ENCODE results near the gene POLR2E. TPM values are rescaled to one million over a fixed set of nuclear protein-coding genes. Genes with fewer than 3 reads are reported as not detected.

Gene POLR2E
- total and polyA plus RNA-seq, 10 of the 15 experiments (the other 5 are each of a cell fraction or from before 2014, with no cell fraction given), result 4.0 to 487 (median 200) TPM

DNA sequence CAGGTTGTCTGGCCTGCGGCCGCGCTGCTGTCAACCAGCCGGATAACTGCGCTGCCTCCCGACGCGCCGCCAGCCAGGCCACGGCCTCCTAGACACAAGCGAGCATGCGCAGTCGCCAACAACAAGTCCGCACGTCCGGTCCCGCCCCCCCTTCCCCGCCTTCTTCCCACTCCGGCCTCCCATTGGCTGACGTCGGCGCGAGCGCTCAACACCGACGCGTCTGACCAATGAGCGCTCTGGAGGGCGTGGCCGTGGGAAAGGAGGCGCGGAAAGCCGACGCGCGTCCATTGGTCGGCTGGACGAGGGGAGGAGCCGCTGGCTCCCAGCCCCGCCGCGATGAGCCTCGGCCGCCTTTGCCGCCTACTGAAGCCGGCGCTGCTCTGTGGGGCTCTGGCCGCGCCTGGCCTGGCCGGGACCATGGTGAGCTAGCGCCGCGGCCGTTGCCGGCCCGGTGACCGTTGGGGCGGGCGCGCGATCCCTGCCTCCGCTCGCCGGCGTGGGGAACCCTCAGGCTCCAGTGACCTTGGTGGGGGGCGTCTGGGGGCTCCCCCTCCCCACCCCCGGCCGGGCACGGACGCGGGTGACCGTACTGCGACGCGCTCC lies 8.6 kb upstream of the POLR2E start, which contains the start of gene GPX4 (continued):
- TF ChIP-seq, protein P1, sequence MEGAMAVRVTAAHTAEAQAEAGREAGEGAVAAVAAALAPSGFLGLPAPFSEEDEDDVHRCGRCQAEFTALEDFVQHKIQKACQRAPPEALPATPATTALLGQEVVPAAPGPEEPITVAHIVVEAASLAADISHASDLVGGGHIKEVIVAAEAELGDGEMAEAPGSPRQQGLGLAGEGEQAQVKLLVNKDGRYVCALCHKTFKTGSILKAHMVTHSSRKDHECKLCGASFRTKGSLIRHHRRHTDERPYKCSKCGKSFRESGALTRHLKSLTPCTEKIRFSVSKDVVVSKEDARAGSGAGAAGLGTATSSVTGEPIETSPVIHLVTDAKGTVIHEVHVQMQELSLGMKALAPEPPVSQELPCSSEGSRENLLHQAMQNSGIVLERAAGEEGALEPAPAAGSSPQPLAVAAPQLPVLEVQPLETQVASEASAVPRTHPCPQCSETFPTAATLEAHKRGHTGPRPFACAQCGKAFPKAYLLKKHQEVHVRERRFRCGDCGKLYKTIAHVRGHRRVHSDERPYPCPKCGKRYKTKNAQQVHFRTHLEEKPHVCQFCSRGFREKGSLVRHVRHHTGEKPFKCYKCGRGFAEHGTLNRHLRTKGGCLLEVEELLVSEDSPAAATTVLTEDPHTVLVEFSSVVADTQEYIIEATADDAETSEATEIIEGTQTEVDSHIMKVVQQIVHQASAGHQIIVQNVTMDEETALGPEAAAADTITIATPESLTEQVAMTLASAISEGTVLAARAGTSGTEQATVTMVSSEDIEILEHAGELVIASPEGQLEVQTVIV (IDR thresholded peaks at IDR 0.05; ENCODE audit: borderline replicate concordance, partially characterized antibody), result no peak
- TF ChIP-seq, protein P2, sequence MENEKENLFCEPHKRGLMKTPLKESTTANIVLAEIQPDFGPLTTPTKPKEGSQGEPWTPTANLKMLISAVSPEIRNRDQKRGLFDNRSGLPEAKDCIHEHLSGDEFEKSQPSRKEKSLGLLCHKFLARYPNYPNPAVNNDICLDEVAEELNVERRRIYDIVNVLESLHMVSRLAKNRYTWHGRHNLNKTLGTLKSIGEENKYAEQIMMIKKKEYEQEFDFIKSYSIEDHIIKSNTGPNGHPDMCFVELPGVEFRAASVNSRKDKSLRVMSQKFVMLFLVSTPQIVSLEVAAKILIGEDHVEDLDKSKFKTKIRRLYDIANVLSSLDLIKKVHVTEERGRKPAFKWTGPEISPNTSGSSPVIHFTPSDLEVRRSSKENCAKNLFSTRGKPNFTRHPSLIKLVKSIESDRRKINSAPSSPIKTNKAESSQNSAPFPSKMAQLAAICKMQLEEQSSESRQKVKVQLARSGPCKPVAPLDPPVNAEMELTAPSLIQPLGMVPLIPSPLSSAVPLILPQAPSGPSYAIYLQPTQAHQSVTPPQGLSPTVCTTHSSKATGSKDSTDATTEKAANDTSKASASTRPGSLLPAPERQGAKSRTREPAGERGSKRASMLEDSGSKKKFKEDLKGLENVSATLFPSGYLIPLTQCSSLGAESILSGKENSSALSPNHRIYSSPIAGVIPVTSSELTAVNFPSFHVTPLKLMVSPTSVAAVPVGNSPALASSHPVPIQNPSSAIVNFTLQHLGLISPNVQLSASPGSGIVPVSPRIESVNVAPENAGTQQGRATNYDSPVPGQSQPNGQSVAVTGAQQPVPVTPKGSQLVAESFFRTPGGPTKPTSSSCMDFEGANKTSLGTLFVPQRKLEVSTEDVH (IDR thresholded peaks at IDR 0.05; ENCODE audit: low read depth, partially characterized antibody), result no peak
- TF ChIP-seq TCF12 (IDR thresholded peaks at IDR 0.05; ENCODE audit: low read depth, low read length) (0 out of 2 replicates have a peak, but pooled peaks have one; percentile 39), PAX8 (IDR thresholded peaks at IDR 0.05) (no peak), ESRRA (IDR thresholded peaks at IDR 0.05; ENCODE audit: low read length) (no peak), BACH1 (IDR thresholded peaks at IDR 0.05; ENCODE audit: borderline replicate concordance) (peak; percentile 95), NFYB (IDR thresholded peaks at IDR 0.05; ENCODE audit: insufficient read depth, low read depth, low read length) (peak; percentile 96), RFX5 (IDR thresholded peaks at IDR 0.05; ENCODE audit: low read depth, low read length) (peak; percentile 88), NFXL1 (IDR thresholded peaks at IDR 0.05; ENCODE audit: borderline replicate concordance) (no peak), CBX5 (IDR thresholded peaks at IDR 0.05; ENCODE audit: low read depth) (no peak), EP300 (IDR thresholded peaks at IDR 0.05; ENCODE audit: borderline replicate concordance in 1 of 2, control insufficient read depth in 1 of 2, low read depth in 2 of 2, low read length in 2 of 2) (no peak), NRF1 (conservative IDR thresholded peaks at IDR 0.05; ENCODE audit: low read depth, low read length) (peak; percentile 38; the same call in 1 of the 2 replicates), CHD1 (IDR thresholded peaks at IDR 0.05; ENCODE audit: low read depth, low read length) (no peak), ZNF207 (IDR thresholded peaks at IDR 0.05; ENCODE audit: borderline replicate concordance) (peak; percentile 58; the same call in 1 of the 2 replicates)
- TF ChIP-seq, protein P3, sequence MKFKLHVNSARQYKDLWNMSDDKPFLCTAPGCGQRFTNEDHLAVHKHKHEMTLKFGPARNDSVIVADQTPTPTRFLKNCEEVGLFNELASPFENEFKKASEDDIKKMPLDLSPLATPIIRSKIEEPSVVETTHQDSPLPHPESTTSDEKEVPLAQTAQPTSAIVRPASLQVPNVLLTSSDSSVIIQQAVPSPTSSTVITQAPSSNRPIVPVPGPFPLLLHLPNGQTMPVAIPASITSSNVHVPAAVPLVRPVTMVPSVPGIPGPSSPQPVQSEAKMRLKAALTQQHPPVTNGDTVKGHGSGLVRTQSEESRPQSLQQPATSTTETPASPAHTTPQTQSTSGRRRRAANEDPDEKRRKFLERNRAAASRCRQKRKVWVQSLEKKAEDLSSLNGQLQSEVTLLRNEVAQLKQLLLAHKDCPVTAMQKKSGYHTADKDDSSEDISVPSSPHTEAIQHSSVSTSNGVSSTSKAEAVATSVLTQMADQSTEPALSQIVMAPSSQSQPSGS (IDR thresholded peaks at IDR 0.05; ENCODE audit: low read length), result no peak
- TF ChIP-seq, protein P4, sequence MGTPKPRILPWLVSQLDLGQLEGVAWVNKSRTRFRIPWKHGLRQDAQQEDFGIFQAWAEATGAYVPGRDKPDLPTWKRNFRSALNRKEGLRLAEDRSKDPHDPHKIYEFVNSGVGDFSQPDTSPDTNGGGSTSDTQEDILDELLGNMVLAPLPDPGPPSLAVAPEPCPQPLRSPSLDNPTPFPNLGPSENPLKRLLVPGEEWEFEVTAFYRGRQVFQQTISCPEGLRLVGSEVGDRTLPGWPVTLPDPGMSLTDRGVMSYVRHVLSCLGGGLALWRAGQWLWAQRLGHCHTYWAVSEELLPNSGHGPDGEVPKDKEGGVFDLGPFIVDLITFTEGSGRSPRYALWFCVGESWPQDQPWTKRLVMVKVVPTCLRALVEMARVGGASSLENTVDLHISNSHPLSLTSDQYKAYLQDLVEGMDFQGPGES (IDR thresholded peaks at IDR 0.05), result peak; percentile 75
- TF ChIP-seq, protein P5, sequence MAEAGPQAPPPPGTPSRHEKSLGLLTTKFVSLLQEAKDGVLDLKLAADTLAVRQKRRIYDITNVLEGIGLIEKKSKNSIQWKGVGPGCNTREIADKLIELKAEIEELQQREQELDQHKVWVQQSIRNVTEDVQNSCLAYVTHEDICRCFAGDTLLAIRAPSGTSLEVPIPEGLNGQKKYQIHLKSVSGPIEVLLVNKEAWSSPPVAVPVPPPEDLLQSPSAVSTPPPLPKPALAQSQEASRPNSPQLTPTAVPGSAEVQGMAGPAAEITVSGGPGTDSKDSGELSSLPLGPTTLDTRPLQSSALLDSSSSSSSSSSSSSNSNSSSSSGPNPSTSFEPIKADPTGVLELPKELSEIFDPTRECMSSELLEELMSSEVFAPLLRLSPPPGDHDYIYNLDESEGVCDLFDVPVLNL (IDR thresholded peaks at IDR 0.05; ENCODE audit: low read depth, low read length), result peak; percentile 56; the same call in 1 of the 2 replicates
- TF ChIP-seq, protein P6, sequence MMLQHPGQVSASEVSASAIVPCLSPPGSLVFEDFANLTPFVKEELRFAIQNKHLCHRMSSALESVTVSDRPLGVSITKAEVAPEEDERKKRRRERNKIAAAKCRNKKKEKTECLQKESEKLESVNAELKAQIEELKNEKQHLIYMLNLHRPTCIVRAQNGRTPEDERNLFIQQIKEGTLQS (IDR thresholded peaks at IDR 0.05; ENCODE audit: borderline replicate concordance, extremely low read depth, low read depth, low read length), result no peak
- TF ChIP-seq, protein P7, sequence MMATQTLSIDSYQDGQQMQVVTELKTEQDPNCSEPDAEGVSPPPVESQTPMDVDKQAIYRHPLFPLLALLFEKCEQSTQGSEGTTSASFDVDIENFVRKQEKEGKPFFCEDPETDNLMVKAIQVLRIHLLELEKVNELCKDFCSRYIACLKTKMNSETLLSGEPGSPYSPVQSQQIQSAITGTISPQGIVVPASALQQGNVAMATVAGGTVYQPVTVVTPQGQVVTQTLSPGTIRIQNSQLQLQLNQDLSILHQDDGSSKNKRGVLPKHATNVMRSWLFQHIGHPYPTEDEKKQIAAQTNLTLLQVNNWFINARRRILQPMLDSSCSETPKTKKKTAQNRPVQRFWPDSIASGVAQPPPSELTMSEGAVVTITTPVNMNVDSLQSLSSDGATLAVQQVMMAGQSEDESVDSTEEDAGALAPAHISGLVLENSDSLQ (IDR thresholded peaks at IDR 0.05), result peak; percentile 62

Data from GM12878 (cell line).